LNCAP (cell line): ENCODE results near the gene NFKB1.

Experiments used
- TF ChIP-seq, protein P1 (sequence below): fragments of 450-650 bp; IDR thresholded peaks from 2 replicates; pipeline ENCODE4 v1.5.1; 2017; ENCODE audit warnings: mild to moderate bottlenecking

The NFKB1 gene

DNA sequence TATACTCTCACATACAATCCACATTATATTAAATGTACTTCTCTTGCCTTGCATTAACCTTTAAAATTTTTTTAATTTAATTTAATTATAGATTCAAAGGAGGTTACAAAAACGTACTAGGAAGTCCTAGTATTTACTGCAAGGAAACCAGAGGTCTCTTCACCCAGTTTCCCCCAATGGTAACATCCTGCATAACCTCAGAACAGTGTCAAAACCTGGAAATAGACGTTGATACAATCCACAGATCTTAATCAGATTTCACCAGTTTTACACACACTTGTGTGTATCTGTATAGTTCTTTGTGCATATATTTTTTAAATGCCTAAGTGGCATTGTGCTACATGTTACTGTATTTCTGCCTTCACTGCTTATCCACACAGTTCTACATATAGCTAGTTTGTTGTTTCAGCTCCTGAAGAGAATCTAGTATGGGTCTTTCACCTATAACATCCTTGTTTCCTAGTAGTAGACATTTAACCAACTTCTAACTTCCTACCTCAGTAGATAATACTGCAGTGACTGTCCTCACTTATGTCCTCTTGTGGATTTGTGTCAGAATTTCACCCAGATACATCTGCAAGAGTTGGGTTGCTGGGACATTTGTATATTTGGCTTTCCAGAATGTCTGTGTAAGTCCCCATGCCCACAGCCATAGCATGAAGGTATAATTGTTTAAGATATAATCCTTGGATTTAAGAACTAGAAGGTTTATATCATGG is 103.2 kb downstream of the NFKB1 start:
- TF ChIP-seq, protein P1, sequence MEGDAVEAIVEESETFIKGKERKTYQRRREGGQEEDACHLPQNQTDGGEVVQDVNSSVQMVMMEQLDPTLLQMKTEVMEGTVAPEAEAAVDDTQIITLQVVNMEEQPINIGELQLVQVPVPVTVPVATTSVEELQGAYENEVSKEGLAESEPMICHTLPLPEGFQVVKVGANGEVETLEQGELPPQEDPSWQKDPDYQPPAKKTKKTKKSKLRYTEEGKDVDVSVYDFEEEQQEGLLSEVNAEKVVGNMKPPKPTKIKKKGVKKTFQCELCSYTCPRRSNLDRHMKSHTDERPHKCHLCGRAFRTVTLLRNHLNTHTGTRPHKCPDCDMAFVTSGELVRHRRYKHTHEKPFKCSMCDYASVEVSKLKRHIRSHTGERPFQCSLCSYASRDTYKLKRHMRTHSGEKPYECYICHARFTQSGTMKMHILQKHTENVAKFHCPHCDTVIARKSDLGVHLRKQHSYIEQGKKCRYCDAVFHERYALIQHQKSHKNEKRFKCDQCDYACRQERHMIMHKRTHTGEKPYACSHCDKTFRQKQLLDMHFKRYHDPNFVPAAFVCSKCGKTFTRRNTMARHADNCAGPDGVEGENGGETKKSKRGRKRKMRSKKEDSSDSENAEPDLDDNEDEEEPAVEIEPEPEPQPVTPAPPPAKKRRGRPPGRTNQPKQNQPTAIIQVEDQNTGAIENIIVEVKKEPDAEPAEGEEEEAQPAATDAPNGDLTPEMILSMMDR: no peak

DNA sequence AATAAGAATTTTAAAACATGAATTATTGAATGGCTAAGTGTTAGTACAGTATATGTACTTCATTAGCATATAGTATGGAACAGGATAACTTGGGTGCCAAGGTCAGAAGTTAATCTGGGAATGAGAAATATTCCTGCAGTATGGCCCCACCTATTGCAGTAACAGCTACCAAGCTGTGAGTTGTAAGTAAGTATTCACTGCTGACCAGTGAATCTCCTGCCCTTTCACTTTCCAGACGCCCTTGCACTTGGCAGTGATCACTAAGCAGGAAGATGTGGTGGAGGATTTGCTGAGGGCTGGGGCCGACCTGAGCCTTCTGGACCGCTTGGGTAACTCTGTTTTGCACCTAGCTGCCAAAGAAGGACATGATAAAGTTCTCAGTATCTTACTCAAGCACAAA is 105.1 kb downstream of the NFKB1 start:
- TF ChIP-seq, protein P1: no peak

DNA sequence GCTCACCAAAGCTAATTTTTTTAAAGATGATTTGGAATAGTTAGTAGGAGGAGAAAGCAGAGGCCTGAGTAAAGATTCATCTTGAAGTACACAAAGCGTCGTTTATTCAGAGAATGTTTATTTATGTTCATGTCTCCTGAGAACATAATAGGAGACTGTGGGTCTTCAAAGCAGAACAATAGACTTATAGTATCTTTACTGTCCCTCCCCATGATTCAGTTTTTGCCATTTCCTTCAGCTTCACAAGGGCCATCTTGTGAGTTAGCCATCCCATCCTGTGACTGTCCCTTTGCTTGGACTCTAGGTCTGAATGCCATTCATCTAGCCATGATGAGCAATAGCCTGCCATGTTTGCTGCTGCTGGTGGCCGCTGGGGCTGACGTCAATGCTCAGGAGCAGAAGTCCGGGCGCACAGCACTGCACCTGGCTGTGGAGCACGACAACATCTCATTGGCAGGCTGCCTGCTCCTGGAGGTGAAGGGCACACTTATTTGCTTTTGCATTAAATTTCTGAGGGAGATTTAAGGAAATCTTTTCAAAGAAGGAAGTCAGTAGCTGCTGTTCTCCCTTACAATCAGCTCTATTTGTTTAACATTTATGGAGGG is 105.8 kb downstream of the NFKB1 start:
- TF ChIP-seq, protein P1: no peak

DNA sequence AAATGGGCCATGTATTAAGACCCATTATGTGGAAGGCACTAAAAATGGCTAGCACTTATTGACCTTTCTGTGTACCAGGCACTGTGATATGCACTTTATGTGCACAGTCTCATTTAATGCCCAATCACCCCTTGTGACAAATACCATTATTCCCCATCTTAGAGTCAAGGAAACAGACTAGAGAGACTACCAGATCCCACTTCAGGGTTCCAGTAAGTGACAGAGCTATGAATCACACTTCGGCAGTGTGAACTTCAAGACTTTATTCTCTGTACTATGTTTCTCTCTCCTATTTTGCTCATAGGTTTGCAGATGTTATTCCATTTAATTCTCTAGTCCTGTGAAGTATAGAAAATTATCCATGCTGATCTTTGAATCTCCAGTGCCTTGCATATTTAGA is 107.0 kb downstream of the NFKB1 start:
- TF ChIP-seq, protein P1: no peak

DNA sequence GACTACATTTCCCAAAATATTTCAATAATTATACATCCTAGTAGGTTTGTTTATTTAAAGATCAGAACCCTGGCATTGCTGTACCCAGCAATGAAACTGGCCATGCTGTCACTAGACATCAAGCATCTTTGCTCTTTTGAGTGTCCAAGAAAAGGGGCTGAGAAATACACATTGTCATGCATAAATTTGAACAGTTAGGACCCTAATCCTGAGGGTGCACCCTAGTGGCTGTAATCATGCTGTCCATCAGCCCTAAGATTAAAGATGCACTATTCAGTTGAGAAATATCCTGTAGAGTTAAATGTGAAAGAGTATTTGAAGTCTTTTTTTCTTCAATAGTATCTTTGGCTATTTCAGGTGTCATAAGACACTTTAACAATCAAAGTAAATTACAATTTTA is 108.8 kb downstream of the NFKB1 start:
- TF ChIP-seq, protein P1: peak; percentile 42

DNA sequence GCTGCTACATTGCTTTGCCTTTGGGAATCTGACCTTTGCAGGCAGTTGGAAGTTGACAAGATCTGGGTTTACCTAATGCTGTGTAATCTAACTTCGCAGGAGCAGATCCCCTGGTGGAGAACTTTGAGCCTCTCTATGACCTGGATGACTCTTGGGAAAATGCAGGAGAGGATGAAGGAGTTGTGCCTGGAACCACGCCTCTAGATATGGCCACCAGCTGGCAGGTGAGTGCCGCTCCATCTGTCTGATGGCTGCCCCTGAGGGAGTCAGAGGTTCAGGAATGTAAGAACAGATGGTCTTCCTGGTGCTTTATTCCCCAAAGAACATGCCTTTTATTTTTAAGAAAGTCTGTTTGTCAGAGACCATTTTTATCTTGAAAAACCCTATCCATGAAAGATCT is 109.3 kb downstream of the NFKB1 start:
- TF ChIP-seq, protein P1: no peak

DNA sequence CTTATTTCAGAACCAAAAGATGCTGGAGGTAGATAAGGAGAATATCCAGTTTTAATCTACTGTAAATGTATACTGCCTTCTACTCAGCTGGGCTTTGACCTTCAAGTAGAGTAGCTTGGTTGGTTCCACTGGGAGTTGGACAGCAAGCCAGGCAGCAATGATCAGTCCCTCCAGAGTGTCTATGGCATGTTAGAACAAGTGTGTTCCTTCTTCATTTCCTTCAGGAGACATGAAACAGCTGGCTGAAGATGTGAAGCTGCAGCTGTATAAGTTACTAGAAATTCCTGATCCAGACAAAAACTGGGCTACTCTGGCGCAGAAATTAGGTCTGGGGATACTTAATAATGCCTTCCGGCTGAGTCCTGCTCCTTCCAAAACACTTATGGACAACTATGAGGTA is 111.1 kb downstream of the NFKB1 start:
- TF ChIP-seq, protein P1: no peak
